NCI-H2171 (cell line): ENCODE results near the gene ASB15.

ENCODE experiments used
- DNase-seq: peaks from one replicate; lab custom pipeline; 2025; lab: John Stamatoyannopoulos, UW

Gene ASB15

DNA sequence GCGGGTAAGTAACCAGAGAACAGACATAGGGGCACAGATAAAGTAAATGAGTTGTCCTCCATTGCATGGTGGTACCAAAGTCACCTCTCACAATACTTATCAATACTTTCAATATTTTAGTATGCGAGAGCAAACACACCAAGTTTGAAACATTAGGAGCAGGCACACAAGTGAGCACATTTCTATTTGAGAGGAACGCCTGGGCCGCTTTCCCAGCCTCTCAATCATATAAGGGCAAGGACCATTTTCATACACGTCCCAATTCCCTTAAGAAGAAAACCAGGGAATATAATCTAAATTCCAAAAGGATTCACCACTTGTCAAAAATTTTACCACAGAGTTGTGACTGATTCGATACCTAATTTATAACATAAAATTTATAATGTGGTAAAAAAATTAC, 61.6 kb downstream of the ASB15 start:
- DNase-seq: no peak

DNA sequence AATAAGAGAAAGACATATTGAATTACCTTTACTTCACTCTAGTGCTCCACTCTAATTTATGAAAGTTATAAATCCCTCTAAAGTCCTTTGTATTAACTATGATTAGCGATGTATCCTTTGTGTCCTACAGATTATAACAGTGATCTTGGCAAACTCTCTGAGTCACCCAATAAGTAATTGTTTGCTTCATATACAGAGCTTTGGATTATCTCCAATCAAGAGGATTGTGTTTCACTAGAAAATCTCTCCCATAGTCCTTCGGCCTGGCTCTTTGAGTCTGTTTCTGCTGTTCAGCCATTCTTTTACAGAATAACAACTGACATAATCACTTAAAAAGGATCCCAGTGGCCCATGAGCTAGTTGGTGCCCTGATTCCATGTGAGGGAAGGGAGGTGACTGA, 63.5 kb downstream of the ASB15 start:
- no peak for DNase-seq

DNA sequence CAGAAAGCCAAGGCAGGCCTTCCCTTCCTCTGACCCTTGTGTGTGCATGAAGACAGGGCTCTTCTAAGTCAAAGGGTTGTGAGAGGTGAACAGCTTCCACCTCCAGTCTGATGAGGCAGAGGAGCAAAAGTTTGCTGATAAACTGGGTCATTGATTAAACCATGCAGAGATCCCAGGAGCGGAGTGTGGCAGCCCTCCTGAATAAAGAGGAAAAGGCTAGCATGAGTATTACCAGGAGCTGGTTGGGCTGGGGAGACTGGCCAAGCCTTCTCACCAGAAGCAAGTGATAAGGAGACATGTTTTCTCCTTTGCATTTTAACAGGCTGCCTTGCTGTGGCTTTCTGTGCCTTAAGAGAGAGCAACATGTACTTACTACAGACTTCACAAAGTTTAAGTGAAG, 64.3 kb downstream of the ASB15 start:
- no peak for DNase-seq

DNA sequence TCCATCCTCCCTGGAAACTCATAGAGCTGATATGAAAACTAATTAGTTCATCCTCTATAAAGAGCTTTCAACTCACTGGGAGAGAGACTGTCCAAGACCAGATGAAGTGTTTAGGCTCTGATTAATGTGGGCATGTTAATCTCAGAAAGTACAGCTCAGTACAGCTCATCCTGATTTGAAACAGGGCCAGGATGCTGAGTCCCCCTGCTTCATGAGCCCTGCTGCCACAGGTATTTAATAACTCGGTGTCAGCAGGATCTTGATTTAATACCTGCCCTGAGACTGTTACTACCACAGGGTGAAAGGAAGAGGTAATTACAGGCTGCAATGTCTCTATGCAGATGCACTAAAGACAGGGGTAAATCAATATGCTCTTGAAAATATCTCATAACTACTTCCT, 64.9 kb downstream of the ASB15 start:
- DNase-seq: no peak

DNA sequence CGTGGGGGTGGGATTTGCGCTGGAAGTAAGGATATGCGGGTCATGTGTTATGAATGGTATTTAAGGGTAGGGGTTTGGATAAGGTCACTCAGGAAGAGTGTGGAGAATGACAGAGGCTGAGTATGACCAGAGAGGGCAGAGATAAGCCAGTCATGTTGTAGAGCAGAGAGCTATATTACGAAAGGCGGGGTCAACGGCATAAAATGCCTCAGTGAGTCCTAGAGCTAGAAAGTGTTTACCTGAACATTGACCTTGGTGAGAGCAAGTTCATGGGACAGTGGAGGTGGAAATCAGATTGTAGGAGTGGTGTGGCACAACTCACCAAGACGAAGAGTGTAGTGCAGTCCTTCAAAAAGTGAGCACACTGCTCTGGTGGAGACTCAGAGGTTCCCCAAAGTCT, 67.9 kb downstream of the ASB15 start:
- no peak for DNase-seq

DNA sequence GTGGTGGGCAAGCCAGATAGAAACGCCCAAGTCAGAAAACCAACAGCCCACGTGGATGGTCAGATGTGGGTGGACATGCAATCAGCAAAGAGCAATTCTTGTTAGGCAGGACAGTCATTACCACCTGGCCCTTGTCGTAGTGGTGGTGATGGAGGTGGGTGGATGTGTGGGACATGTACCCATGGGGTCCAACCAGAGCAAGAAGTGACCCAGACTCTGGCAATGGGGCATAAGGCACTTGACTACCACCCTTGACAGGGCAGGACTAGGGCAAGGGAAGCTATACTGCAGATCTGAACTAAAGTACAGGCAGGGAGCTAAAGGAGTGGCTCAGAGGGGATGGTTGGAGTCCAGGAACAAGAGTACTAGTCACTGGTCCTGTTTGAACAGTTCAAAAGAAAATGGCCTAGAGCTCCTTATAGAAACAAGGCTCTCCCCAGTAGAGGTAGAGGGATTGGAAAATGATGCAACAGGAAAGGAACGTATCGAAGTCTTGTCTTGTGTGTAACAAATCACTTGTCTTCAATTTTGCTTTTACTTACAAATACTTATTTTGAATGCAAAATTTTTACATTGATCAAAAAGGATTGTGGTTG, 71.6 kb downstream of the ASB15 start:
- DNase-seq: no peak

DNA sequence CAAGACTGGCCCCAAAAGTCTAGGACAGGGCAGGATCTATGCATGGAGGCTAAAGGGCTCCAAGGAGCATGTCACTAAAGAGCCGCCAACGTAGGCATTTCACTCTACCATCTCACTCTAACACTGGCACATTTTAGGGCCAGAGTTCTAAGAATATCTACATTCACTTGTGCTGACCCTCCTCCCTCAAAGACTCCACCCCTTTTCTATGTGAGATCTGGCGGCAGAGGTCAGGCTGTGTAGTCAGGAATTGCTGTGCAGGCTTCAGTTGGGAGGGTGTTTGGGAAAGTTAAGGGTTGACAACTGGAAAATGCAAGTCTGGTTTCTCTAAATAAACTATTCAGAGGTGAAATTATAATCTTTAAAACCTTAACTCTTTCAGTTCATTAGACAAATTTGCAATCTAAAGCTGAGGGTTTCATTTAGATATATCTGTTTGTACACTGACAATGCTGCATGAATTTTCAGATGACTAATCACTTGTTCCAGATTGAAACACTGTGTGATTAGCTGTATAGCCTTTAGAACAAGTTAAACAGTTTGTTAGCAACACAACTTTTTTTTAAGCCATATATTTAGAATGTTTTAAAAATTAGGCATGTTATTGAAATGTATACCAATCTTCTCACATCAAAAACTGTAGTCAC, 72.3 kb downstream of the ASB15 start:
- no peak for DNase-seq

DNA sequence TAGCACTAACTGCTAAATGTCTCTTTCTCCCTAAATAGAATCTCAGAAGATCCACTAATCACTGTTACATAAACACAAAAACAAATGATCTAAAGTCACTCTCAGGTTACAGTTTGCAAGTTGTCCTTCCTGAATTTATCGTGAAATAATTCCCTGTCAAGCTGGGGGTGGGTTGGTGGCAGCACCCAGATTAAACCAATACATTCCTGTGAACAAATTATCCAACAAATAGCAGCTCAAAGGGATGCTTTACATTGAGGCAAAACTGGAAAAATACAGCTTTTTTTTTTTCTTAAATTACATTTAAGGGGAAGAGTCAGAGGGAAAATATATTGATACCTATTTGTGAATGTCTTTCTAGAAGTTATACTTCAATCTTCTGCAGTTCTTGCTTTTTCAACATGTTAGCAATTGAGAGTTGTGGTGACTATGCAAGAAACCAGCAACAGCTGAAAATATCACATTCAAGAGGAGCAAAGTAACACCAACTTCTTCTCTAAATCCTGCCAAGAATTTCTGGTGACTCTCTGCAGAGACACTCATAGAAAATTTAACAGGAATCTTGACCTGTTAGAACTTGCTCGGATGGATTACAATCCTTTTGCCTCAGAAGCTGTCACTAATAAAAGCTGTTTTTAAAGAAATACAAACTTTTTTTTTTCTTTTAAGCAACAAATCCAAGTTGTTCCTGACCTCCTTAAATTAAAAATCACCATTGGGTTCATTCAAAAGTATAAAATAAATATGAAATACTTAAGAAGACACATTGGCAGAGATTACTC, 73.0 kb downstream of the ASB15 start:
- DNase-seq: no peak

DNA sequence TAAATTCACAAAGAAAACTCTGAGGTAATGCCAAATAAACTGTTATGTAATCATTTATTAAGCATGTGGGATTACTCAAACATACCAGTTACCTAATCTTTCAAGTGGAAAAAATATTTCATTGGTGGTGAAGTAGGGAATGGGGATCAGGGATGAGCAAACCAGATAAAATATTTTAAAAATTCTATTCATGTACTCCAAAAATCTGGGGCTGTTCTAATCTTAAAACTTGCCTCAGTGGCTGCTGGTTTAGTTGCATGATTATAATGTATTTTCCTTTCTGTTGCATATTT, 73.5 kb downstream of the ASB15 start:
- no peak for DNase-seq

DNA sequence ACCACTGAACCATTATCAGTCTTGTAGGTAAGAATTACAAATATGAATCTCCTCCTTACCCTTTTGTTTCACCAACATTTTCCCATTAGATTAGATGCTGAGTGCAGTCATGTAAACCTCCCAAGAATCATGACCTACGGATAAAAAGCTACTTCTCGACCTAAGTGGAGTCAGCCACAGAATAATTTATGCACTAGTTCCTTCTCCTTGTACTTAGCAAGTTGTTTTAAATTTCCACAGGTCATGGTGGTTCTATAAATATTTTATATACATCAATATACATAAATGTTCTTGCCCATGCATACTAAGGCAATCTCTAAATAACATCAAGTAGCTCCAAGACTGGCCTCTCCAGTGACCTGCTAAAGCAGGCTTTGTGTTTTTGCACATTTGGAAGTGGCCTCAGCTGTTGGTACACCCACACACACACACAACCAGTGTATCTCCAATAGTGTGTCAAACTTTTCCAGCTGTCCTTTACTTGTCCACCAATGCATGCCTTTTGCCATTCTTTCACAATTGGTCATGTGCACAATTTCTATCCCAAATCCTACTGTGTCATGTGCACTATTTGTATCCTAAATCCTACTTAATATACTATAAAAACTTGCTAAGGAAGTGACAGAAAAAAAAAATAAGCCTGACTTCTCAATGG, 75.6 kb downstream of the ASB15 start:
- no peak for DNase-seq

DNA sequence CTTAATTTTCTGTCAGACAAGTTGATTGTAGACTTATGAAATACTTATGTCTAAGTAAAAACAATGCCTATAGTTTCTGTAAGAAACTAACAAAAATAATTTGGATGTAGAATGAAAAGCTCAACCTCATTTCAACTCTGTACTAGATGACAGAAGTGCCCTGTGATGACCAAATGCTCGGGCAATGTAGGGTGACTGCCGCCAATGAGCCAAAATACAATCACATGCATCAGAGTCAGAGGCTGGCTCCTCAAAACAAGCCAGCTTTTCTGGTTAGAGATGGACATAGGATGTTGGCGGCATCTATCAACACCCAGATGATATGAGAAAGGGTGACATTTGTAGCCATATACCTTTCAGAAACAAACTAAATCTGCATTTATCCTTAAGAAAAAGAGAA, 78.0 kb downstream of the ASB15 start:
- no peak for DNase-seq

DNA sequence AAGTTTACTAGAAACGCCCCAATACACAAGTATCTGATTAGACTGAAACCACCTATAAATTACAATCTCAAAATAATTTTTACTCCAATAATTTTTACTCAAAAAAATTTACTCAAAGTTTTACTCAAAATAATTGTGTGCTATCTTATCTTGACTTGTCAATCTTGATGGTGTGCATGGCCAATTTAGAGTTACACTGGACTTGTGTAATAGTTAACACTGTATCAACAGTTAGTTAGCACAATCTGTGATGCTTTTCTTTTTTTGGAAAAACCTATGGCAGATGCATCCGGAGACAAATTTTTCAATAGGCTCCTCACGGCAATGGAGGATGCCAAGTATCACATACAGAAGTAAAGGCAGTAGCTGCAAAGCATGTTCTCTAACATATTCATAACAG, 79.0 kb downstream of the ASB15 start:
- no peak for DNase-seq

DNA sequence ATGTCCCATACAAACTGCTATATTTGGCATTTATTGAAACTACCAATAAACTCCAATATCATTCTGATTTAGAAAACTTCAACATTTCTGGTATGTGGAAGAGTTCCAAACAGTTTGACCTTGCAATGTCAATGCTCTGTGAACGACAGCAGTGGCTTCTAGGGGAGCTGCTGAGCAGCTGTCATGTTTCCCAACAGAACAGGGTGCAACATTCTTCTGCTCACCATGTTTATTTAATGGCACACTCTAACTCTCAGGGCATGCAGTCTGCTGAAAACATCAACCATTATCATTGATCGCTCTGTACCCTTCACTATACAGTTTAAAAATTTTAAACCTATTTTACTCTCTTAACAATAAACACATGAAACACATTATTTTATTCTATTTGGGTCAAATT, 79.9 kb downstream of the ASB15 start:
- no peak for DNase-seq

DNA sequence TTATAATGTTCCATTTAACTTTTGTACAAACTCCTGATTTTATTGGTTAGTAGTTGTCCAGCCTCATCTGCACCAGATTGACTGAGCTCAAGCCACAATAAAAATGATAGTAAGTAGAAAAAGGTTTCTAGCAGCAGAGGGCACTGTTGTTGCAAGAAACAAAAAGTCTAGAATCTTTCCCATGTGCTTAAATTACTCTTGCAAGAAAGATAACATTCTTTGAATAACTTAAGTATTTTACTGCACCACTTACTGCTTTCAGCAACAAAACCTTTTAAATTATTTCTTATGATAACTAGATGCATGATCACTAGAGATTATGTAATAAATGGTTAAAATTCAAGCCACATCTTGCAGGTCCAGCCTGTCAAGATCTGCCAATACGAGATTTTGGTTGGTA, 81.1 kb downstream of the ASB15 start:
- DNase-seq: peak; percentile 2

DNA sequence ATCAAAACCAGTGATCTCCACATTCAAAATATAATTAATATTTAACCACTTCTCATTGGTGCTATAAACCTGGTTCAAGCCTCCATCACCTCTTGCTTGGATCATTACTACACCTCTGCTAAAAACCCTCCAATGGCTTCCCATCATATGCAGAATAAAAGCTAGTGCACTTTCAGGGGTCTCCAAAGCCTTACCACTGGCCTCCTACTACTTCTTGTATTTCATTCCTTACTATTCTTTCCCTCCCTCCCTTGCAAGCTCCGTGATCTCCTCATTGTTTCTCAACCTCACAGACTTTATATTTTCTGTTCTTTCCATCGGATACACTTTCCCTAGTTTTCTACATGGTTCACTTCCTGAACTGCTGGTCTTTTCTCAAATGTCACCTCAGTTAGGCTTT, 85.5 kb downstream of the ASB15 start:
- no peak for DNase-seq

DNA sequence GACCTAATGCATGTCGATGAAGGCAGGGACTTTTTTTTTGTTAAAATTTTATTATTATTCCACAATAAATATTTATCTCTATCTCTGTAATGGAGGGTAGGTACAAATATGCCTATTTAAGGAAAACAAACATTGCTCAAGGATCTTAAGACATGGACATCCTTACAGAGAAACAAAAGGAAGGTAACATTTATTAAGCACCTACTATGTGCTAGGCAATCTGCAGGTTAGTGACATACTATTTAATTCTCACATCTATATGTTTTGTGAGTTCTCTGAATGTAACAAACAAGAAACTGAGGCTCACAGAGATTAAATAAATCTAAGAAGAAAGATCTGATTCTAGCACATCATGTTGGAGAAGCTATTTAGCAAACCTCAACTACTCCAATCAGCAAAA, 86.1 kb downstream of the ASB15 start:
- no peak for DNase-seq
